Breast epithelium (tissue), 4 donors: ENCODE data around the gene IL20RA. TPM values are rescaled to one million over a fixed set of nuclear protein-coding genes. Genes with fewer than 3 reads are reported as not detected.

ENCODE experiments used
- DNase-seq, 2 donors: peaks; one replicate each; pipeline ENCODE4 v3.0.0-alpha.2; 2019; ENCODE audit warnings: low spot score in 2 of 2
- H3K27ac ChIP-seq, 2 donors: fragments of 200-600 bp; sonication (generic) in 1 of 2; one replicate each; pipeline ENCODE4 v1.5.1; 2016 to 2019; ENCODE audit warnings: mild to moderate bottlenecking in 1 of 2
- H3K27me3 ChIP-seq, 2 donors: fragments of 200-600 bp; sonication (generic) in 1 of 2; one replicate each; pipeline versions ENCODE4 v1.5.1 to v1.6.0; 2017 to 2019; ENCODE audit warnings: control low read depth in 1 of 2, mild to moderate bottlenecking in 1 of 2
- H3K36me3 ChIP-seq: fragments of 200-600 bp; one replicate; pipeline ENCODE4 v1.5.1; 2019
- H3K4me1 ChIP-seq, 2 donors: fragments of 200-600 bp; sonication (generic); one replicate each; pipeline ENCODE4 v1.5.1; 2016 to 2019; ENCODE audit warnings: control low read depth in 1 of 2
- H3K4me3 ChIP-seq, 3 donors: fragments of 200-600 bp; sonication (generic); 1 replicate in 2 of 3; 2 replicates in 1 of 3; pipeline ENCODE4 v1.5.1; 2016 to 2019; ENCODE audit warnings: mild to moderate bottlenecking in 3 of 3, moderate library complexity in 2 of 3
- H3K9me3 ChIP-seq, 2 donors: fragments of 200-600 bp; sonication (generic) in 1 of 2; one replicate each; pipeline ENCODE4 v1.5.1; 2016 to 2019; ENCODE audit warnings: control low read depth in 1 of 2
- POLR2A ChIP-seq: fragments of 450-650 bp; IDR thresholded peaks from one replicate; pipeline ENCODE4 v1.6.1; 2016; ENCODE audit warnings: antibody characterized with exemption, mild to moderate bottlenecking, moderate library complexity
- POLR2AphosphoS5 ChIP-seq, 3 donors: sonication (generic); formaldehyde crosslinking; IDR thresholded peaks; one replicate each; pipeline ENCODE4 v1.6.1; 2017; ENCODE audit warnings: antibody characterized with exemption in 3 of 3
- intact Hi-C: fragments of 100-400 bp; cut with DNase I; formaldehyde crosslinking; loops from one replicate; pipeline ENCODE4 v1.15.1; 2023; ENCODE audit warnings: low total_unique reads
- total RNA-seq, 3 donors: library from RNA; depleted of rRNA; stranded (reverse); fragments of >200 nt; gene quantifications; one replicate each; pipeline ENCODE4 v1.1.0, GENCODE V29; 2016
- TF ChIP-seq, protein P1 (sequence below), 3 donors: fragments of 450-650 bp; IDR thresholded peaks; one replicate each; pipeline ENCODE4 v1.5.1; 2016 to 2017; ENCODE audit warnings: antibody characterized with exemption in 3 of 3, mild to moderate bottlenecking in 3 of 3, moderate library complexity in 3 of 3

The IL20RA gene
- total RNA-seq, 3 donors from 2014 or later: 1.6 to 69.8 (median 49.2) TPM

DNA sequence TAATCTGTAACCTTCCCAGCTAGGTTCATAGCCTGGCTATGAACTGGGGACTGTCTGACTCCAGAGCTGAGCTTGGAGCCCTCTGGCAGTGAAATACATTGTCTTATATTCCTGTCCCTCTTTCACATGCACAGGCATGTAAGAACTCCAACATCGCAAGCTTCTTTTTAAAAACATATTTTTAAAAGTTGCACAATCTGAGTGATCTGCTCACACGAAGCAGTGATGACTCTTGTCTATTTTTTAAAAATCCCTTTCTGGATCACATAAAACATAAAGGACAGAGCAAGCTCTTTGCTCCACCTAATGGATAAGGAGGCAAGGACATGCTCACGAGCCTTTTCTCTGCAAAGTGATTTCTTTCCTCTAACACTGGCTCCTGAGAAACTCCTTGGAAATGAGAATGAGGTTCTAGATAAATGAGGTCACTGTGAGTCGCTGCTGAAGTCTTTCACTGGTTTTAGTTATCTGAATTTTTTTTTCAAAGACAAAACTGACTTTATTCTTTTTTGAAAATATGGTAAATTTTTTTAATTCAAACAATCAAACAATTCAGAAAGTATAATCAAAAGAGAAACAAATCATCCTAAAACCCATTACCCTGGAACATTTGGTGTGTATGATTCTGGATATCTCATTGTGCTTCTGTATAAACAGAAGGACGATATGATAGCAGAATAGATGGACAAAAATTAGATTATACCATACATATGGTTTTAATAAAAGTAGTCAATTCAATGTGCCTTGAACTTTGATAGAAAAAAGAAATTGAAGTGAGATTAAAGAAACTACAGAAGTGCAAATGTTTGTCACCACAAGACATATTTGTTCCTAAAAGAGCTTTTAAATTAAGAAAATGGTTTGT is 30.8 kb downstream of the IL20RA start:
- H3K4me1 ChIP-seq: no peaks in the 10 kb centered on the region
- no peak overlapping the region for H3K4me3 ChIP-seq
- TF ChIP-seq, protein P1, sequence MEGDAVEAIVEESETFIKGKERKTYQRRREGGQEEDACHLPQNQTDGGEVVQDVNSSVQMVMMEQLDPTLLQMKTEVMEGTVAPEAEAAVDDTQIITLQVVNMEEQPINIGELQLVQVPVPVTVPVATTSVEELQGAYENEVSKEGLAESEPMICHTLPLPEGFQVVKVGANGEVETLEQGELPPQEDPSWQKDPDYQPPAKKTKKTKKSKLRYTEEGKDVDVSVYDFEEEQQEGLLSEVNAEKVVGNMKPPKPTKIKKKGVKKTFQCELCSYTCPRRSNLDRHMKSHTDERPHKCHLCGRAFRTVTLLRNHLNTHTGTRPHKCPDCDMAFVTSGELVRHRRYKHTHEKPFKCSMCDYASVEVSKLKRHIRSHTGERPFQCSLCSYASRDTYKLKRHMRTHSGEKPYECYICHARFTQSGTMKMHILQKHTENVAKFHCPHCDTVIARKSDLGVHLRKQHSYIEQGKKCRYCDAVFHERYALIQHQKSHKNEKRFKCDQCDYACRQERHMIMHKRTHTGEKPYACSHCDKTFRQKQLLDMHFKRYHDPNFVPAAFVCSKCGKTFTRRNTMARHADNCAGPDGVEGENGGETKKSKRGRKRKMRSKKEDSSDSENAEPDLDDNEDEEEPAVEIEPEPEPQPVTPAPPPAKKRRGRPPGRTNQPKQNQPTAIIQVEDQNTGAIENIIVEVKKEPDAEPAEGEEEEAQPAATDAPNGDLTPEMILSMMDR (IDR thresholded peaks at IDR 0.05): peak in 2 of 3 donors; percentile 58 to 66
- TF ChIP-seq POLR2A: no peak
- TF ChIP-seq POLR2AphosphoS5 (IDR thresholded peaks at IDR 0.05): no peak
- intact Hi-C loops: no loop called here
- H3K27ac ChIP-seq: peak overlapping the region in 1 of 2 donors; percentile 34
- peak in 1 of 2 donors; percentile 34 for DNase-seq
- no peaks in the 10 kb centered on the region for H3K36me3 ChIP-seq
- no peaks in the 10 kb centered on the region for H3K9me3 ChIP-seq
- H3K27me3 ChIP-seq: no peaks in the 10 kb centered on the region

DNA sequence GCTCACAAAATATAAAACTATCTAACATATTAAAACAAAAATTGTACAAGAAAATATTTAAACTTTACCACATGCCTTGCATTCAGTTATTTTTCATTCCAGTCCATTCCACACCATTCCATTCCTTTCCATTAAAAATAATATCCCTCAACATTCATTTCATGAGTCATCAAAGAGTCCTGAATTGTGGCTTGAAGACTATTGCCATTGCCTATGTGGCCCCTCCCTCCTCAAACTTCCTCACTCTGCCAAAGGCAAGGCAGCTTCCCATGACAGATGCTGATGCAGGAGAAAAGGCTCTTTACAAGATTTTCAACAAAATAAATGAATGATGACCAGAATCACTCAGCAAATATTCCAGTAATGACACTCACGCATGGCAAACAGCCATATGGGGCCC is 31.7 kb downstream of the IL20RA start:
- no peaks in the 10 kb centered on the region for H3K27me3 ChIP-seq
- TF ChIP-seq POLR2A (no peak), POLR2AphosphoS5 (IDR thresholded peaks at IDR 0.05) (no peak)
- TF ChIP-seq, protein P1 (IDR thresholded peaks at IDR 0.05): no peak
- no peak overlapping the region for H3K4me3 ChIP-seq
- peak overlapping the region; percentile 19 to 34 for H3K27ac ChIP-seq
- H3K4me1 ChIP-seq: no peaks in the 10 kb centered on the region
- H3K9me3 ChIP-seq: no peaks in the 10 kb centered on the region
- no peaks in the 10 kb centered on the region for H3K36me3 ChIP-seq
- DNase-seq: no peak
- intact Hi-C loops: no loop called here

DNA sequence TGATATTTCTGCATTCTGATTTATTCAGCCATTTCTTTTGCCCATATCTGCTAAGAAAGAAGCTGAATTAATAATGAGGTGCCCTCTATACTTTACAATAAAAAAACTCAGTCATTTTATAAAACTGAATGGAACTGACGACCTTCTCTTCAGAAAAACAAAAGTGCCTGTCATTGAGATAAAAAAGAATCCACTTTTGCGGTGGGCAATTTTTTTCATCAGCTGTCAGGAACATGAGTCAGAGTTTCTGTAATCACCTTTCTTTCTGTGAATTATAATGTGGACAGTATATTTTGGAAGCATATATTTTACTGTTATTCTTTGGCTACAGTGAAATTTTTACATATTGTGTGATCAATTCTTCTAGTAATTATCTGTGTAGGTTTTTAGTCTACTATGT is 33.4 kb downstream of the IL20RA start:
- H3K27me3 ChIP-seq: no peaks in the 10 kb centered on the region
- TF ChIP-seq POLR2AphosphoS5 (IDR thresholded peaks at IDR 0.05) (no peak), POLR2A (no peak)
- TF ChIP-seq, protein P1 (IDR thresholded peaks at IDR 0.05): no peak
- H3K9me3 ChIP-seq: no peaks in the 10 kb centered on the region
- DNase-seq: no peak
- H3K4me1 ChIP-seq: no peaks in the 10 kb centered on the region
- no peak overlapping the region for H3K4me3 ChIP-seq
- no peak overlapping the region for H3K27ac ChIP-seq
- intact Hi-C loops: loop anchor here (2.0 kb wide), 1 partner anchor 59 kb away; no protein-coding TSS in a partner anchor
- no peaks in the 10 kb centered on the region for H3K36me3 ChIP-seq

DNA sequence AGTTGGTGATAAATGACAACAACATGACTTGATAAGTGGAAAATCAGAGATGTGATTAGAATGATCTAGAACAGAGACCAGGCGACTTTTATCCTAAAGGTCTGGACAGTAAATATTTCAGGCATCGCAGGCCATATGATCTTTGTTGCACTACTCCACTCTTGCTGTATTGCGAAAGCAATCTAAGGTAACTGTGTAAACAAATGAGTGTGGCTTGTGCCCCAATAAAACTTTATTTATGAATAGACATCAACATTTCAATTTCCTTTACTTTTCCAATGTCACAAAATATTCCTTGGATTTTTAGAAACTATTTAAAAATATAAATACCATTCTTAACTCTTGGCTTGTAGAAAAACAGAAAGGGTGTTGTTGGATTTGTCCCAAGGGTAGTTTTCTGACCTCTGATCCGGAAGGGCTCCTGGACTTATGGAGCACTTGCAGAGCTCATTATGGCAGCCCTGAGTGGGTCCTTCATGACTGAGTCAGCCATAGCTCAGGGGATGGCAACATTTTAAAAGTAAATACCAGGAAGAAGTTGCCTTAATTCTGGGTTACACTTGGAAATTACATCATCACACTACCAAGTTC is 34.5 kb downstream of the IL20RA start:
- no peak for DNase-seq
- no peak overlapping the region for H3K4me3 ChIP-seq
- H3K27ac ChIP-seq: no peak overlapping the region
- H3K36me3 ChIP-seq: no peaks in the 10 kb centered on the region
- H3K9me3 ChIP-seq: no peaks in the 10 kb centered on the region
- intact Hi-C loops: loop anchor here (2.0 kb wide), 1 partner anchor 61 kb away; no protein-coding TSS in a partner anchor
- TF ChIP-seq POLR2AphosphoS5 (IDR thresholded peaks at IDR 0.05): no peak
- TF ChIP-seq POLR2A: no peak
- TF ChIP-seq, protein P1 (IDR thresholded peaks at IDR 0.05): no peak
- no peaks in the 10 kb centered on the region for H3K27me3 ChIP-seq
- no peaks in the 10 kb centered on the region for H3K4me1 ChIP-seq

DNA sequence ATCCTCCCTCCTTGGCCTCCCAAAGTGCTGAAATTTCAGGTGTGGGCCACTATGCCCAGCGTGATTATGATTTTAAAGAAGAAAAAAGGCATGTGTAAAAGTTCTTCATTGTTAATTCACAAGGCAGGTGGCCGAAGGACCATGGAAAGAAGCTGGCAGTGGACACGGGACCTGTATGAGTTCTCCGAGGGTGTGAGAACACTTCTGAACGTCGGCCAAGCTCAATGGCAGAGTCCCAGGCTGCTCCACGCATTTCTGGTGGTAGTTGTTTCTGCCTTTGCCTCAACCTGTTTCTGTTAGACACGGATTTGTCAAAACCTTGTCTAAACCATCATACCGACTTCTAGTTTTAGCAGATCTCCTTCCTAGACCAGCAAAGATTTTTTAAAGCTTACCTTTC is 36.6 kb downstream of the IL20RA start:
- intact Hi-C loops: no loop called here

More for the DNA sequence above, 36.6 kb downstream of the IL20RA start:
- H3K4me3 ChIP-seq: no peak overlapping the region
- no peaks in the 10 kb centered on the region for H3K4me1 ChIP-seq
- no peaks in the 10 kb centered on the region for H3K36me3 ChIP-seq
- no peak overlapping the region for H3K27ac ChIP-seq
- no peaks in the 10 kb centered on the region for H3K9me3 ChIP-seq
- H3K27me3 ChIP-seq: no peaks in the 10 kb centered on the region
- TF ChIP-seq, protein P1 (IDR thresholded peaks at IDR 0.05): no peak
- TF ChIP-seq POLR2A: no peak
- TF ChIP-seq POLR2AphosphoS5 (IDR thresholded peaks at IDR 0.05): no peak
- DNase-seq: no peak
